Erythroblast (primary cell): ENCODE data around the gene EDIL3.

ENCODE experiments used
- GATA1 ChIP-seq: IDR thresholded peaks from 2 replicates; pipeline ENCODE4 v1.6.1; 2011; ENCODE audit warnings: low read depth, mild to moderate bottlenecking, control low read depth, low read length, moderate library complexity
- POLR2A ChIP-seq: IDR thresholded peaks from 2 replicates; pipeline ENCODE4 v1.6.1; 2011; ENCODE audit warnings: mild to moderate bottlenecking, low read length

DNA sequence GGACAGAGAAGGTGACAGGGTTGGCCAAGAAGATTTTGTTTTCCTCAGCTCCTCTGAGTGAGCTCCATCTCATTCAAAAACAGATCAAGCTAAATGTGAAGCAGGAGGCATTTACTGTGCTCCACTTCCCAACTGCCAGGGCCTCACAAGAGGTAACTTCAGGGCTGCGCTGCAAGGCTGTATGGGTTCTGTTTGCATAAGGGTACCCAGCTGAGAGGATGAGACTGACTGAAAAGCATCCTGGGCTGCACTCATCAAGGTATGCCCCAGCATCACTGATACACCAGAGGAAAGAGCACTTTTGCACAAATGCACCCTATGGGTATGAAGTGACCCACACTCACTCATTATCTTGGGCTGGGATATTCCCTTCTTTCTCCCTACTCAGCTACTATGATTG is 347.8 kb downstream of the EDIL3 start:
- TF ChIP-seq POLR2A (no peak), GATA1 (no peak)
